Hepatocyte (in vitro differentiated cells): Measurements from ENCODE around the gene UBN2. TPM values are rescaled to one million over a fixed set of nuclear protein-coding genes. Genes with fewer than 3 reads are reported as not detected.
"Not testable (repeated sequence)": the region's sequence is repeated elsewhere in the genome, so short reads cannot be mapped to it uniquely, and the experiment has no call there.

ENCODE experiments used
- DNase-seq: peaks from one replicate; pipeline ENCODE4 v3.0.0-alpha.2; 2016; ENCODE audit warnings: low spot score
- H2AFZ ChIP-seq: fragments of 200-600 bp; sonication (generic); 2 replicates; pipeline ENCODE4 v1.6.0; 2016; ENCODE audit warnings: antibody characterized with exemption, mild to moderate bottlenecking
- H3K27ac ChIP-seq: fragments of 200-600 bp; sonication (generic); 2 replicates; pipeline ENCODE4 v1.5.1; 2016; ENCODE audit warnings: mild to moderate bottlenecking
- H3K27me3 ChIP-seq: fragments of 200-600 bp; sonication (generic); 2 replicates; pipeline ENCODE4 v1.6.1; 2016
- H3K36me3 ChIP-seq: fragments of 200-600 bp; sonication (generic); replicated peaks from 2 replicates; pipeline ENCODE4 v1.5.1; 2016; ENCODE audit warnings: low read depth; ENCODE audit not compliant: insufficient read depth
- H3K4me1 ChIP-seq: fragments of 200-600 bp; sonication (generic); 2 replicates; pipeline ENCODE4 v1.5.1; 2016; ENCODE audit warnings: mild to moderate bottlenecking, moderate library complexity; ENCODE audit not compliant: insufficient read depth
- H3K4me2 ChIP-seq: fragments of 200-600 bp; sonication (generic); 2 replicates; pipeline ENCODE4 v1.6.0; 2016
- H3K4me3 ChIP-seq: fragments of 200-600 bp; sonication (generic); 2 replicates; pipeline ENCODE4 v1.5.1; 2016; ENCODE audit warnings: mild to moderate bottlenecking
- H3K79me2 ChIP-seq: fragments of 200-600 bp; sonication (generic); 2 replicates; pipeline ENCODE4 v1.6.0; 2017; ENCODE audit warnings: mild to moderate bottlenecking
- H3K9me2 ChIP-seq: fragments of 200-600 bp; sonication (generic); replicated peaks from 2 replicates; pipeline ENCODE4 v1.6.0; 2017; ENCODE audit warnings: mild to moderate bottlenecking; ENCODE audit not compliant: insufficient read depth
- H3K9me3 ChIP-seq: fragments of 200-600 bp; sonication (generic); 2 replicates; pipeline ENCODE4 v1.5.1; 2016; ENCODE audit warnings: low read depth, mild to moderate bottlenecking
- H4K20me1 ChIP-seq: fragments of 200-600 bp; sonication (generic); 2 replicates; pipeline ENCODE4 v1.6.0; 2016; ENCODE audit warnings: mild to moderate bottlenecking; ENCODE audit not compliant: insufficient read depth, poor library complexity, severe bottlenecking
- EZH2 ChIP-seq: fragments of 200-600 bp; sonication (generic); IDR thresholded peaks from 2 replicates; pipeline ENCODE4 v1.6.1; 2016; ENCODE audit warnings: antibody characterized with exemption, mild to moderate bottlenecking, borderline replicate concordance
- WGBS: methylation state at CpG from one replicate; pipeline ENCODE4 v1.1.6; 2016; ENCODE audit warnings: low lambda C conversion rate; ENCODE audit errors: missing lambda C conversion rate; 5-methylcytosine and 5-hydroxymethylcytosine counted together
- polyA plus RNA-seq: library from polyadenylated mRNA; unstranded; fragments of >200 nt; fragmentation: Nextera tagmentation; extraction: Ambion mirVana; gene quantifications from 2 replicates; pipeline ENCODE4 v1.2.1, GENCODE V29; 2016
- total RNA-seq: library from RNA; depleted of rRNA; stranded (reverse); fragments of >200 nt; gene quantifications from 2 replicates; pipeline ENCODE4 v1.2.3, GENCODE V29; 2014
- TF ChIP-seq, protein P1 (sequence below): fragments of 200-600 bp; sonication (generic); IDR thresholded peaks from 2 replicates; pipeline ENCODE4 v1.5.1; 2016; ENCODE audit warnings: antibody characterized with exemption, mild to moderate bottlenecking; ENCODE audit not compliant: poor library complexity

The UBN2 gene
- total and polyA plus RNA-seq, 2 experiments from 2014 or later: 4.5 to 12.9 TPM

DNA sequence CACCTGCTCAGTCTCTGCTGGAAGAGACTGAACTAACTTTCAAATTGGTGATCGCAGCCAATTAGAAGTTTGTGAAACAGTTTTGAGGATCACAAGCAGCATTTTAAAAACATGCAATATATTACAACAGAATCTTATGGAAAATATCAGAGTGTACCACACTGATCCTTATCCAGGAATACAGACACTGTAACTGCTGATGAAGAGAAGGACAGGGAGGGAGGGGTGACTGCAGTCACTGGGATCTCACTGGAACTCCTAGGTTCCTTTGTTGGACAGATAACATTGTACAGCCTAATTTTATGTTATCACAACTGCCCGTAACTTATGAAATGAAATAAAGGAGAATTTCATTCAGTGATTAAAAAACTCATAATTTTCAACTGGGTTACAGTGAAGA, 6.8 kb upstream of the UBN2 start:
- H4K20me1 ChIP-seq: no peaks in the 10 kb centered on the region
- WGBS: 96% methylated on average over 2 of the region's 2 CpGs
- no peaks in the 10 kb centered on the region for H3K36me3 ChIP-seq
- no peak overlapping the region for H3K4me3 ChIP-seq
- no peak for DNase-seq
- H3K9me3 ChIP-seq: no peaks in the 10 kb centered on the region
- no peak overlapping the region for H3K4me2 ChIP-seq
- H3K9me2 ChIP-seq: no peaks in the 10 kb centered on the region
- H2AFZ ChIP-seq: no peak overlapping the region
- no peak for TF ChIP-seq EZH2
- TF ChIP-seq, protein P1, sequence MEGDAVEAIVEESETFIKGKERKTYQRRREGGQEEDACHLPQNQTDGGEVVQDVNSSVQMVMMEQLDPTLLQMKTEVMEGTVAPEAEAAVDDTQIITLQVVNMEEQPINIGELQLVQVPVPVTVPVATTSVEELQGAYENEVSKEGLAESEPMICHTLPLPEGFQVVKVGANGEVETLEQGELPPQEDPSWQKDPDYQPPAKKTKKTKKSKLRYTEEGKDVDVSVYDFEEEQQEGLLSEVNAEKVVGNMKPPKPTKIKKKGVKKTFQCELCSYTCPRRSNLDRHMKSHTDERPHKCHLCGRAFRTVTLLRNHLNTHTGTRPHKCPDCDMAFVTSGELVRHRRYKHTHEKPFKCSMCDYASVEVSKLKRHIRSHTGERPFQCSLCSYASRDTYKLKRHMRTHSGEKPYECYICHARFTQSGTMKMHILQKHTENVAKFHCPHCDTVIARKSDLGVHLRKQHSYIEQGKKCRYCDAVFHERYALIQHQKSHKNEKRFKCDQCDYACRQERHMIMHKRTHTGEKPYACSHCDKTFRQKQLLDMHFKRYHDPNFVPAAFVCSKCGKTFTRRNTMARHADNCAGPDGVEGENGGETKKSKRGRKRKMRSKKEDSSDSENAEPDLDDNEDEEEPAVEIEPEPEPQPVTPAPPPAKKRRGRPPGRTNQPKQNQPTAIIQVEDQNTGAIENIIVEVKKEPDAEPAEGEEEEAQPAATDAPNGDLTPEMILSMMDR: no peak
- H3K4me1 ChIP-seq: no peaks in the 10 kb centered on the region
- H3K79me2 ChIP-seq: no peaks in the 10 kb centered on the region
- H3K27ac ChIP-seq: no peak overlapping the region
- H3K27me3 ChIP-seq: no peaks in the 10 kb centered on the region

DNA sequence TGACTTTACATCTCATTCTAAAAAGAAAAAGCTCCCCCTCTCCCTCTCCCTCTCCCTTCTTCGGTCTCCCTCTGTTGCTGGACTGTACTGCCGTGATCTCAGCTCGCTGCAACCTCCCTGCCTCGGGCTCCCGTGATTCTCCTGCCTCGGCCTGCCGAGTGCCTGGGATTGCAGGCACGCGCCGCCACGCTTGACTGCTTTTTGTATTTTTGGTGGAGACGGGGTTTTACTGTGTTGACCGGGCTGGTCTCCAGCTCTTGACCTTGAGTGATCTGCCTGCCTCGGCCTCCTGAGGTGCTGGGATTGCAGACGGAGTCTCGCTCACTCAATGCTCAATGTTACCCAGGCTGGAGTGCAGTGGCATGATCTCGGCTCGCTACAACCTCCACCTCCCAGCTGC, 6.2 kb upstream of the UBN2 start:
- not testable (repeated sequence) for H3K36me3 ChIP-seq, H3K9me3 ChIP-seq, H3K4me1 ChIP-seq, H4K20me1 ChIP-seq, DNase-seq, H3K27me3 ChIP-seq, H3K4me3 ChIP-seq, H2AFZ ChIP-seq, H3K4me2 ChIP-seq, H3K9me2 ChIP-seq, H3K27ac ChIP-seq, H3K79me2 ChIP-seq
- 96% methylated on average over 18 of the region's 18 CpGs for WGBS

DNA sequence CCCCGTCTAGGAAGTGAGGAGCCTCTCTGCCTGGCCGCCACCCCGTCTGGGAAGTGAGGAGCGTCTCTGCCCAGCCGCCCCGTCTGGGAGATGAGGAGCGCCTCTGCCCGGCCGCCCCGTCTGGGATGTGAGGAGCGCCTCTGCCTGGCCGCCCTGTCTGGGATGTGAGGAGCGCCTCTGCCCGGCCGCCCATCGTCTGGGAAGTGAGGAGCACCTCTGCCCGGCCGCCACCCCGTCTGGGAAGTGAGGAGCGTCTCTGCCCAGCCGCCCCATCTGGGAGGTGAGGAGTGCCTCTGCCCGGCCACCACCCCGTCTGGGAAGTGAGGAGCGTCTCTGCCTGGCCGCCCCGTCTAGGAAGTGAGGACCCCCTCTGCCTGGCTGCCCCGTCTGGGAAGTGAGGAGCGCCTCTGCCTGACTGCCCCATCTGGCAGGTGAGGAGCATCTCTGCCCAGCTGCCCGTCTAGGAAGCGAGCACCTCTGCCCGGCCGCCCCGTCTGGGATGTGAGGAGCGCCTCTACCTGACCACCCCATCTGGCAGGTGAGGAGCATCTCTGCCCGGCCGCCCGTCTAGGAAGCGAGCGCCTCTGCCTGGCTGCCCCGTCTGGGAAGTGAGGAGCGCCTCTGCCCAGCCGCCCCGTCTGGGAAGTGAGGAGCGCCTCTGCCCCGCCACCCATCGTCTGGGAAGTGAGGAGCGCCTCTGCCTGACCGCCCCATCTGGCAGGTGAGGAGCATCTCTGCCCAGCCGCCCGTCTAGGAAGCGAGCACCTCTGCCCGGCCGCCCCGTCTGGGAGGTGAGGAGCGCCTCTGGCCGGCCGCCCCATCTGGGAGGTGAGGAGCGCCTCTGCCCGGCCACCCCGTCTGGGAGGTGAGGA, 5.5 kb upstream of the UBN2 start:
- H3K27ac ChIP-seq, H3K36me3 ChIP-seq, H3K4me1 ChIP-seq, DNase-seq, H3K27me3 ChIP-seq, H2AFZ ChIP-seq, H3K4me3 ChIP-seq, H3K79me2 ChIP-seq, H3K4me2 ChIP-seq, H4K20me1 ChIP-seq, H3K9me3 ChIP-seq, H3K9me2 ChIP-seq: not testable (repeated sequence)
- WGBS: 98% methylated on average over 18 of the region's 60 CpGs

DNA sequence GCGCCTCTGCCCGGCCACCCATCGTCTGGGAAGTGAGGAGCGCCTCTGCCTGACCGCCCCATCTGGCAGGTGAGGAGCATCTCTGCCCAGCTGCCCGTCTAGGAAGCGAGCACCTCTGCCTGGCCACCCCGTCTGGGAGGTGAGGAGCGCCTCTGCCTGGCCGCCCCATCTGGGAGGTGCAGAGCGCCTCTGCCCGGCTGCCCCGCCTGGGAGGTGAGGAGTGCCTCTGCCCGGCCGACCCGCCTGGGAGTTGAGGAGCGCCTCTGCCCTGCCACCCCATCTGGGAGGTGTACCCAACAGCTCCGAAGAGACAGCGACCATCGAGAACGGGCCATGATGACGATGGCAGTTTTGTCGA, 4.9 kb upstream of the UBN2 start:
- not testable (repeated sequence) for H3K4me2 ChIP-seq, H2AFZ ChIP-seq, H3K4me1 ChIP-seq, H3K27me3 ChIP-seq, H3K4me3 ChIP-seq, H4K20me1 ChIP-seq, H3K79me2 ChIP-seq, H3K9me2 ChIP-seq, H3K36me3 ChIP-seq, DNase-seq, H3K9me3 ChIP-seq, H3K27ac ChIP-seq
- WGBS: 96% methylated on average over 20 of the region's 23 CpGs

DNA sequence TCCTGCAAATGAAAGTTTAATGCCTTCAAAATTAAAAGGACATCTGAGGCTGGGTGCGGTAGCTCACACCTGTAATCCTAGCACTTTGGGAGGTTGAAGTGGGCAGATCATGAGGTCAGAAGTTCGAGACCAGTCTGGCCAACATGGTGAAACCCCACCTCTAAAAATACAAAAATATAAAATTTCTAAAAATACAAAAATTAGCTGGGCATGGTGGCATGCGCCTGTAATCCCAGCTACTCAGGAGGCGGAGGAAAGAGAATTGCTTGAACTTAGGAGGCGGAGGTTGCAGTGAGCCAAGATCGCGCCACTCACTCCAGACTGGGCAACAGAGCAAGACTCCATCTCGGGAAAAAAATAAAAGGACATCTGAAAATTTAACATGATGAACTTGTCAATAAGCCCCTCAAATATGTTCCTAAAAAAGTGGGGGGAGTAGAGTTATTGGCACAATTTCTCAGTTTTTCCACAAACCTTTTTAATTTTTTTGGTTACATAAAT, 4.0 kb upstream of the UBN2 start:
- DNase-seq, H3K4me2 ChIP-seq, H3K27me3 ChIP-seq, H3K4me1 ChIP-seq, H3K9me2 ChIP-seq, H2AFZ ChIP-seq, H3K79me2 ChIP-seq, H3K36me3 ChIP-seq, H3K4me3 ChIP-seq, H3K9me3 ChIP-seq, H3K27ac ChIP-seq, H4K20me1 ChIP-seq: not testable (repeated sequence)
- 93% methylated on average over 8 of the region's 8 CpGs for WGBS
